ENCODE data around the gene FUT1. TPM values are rescaled to one million over a fixed set of nuclear protein-coding genes. Genes with fewer than 3 reads are reported as not detected.

FUT1 gene
- total and polyA plus RNA-seq, 9 of the 15 experiments (the other 6 are each of a cell fraction or from before 2014, with no cell fraction given) = 2.3 to 18.5 (median 8.8) TPM

- TF ChIP-seq, protein P1, sequence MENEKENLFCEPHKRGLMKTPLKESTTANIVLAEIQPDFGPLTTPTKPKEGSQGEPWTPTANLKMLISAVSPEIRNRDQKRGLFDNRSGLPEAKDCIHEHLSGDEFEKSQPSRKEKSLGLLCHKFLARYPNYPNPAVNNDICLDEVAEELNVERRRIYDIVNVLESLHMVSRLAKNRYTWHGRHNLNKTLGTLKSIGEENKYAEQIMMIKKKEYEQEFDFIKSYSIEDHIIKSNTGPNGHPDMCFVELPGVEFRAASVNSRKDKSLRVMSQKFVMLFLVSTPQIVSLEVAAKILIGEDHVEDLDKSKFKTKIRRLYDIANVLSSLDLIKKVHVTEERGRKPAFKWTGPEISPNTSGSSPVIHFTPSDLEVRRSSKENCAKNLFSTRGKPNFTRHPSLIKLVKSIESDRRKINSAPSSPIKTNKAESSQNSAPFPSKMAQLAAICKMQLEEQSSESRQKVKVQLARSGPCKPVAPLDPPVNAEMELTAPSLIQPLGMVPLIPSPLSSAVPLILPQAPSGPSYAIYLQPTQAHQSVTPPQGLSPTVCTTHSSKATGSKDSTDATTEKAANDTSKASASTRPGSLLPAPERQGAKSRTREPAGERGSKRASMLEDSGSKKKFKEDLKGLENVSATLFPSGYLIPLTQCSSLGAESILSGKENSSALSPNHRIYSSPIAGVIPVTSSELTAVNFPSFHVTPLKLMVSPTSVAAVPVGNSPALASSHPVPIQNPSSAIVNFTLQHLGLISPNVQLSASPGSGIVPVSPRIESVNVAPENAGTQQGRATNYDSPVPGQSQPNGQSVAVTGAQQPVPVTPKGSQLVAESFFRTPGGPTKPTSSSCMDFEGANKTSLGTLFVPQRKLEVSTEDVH (IDR thresholded peaks at IDR 0.05; ENCODE audit: low read depth, partially characterized antibody) = no peak
- no peak for TF ChIP-seq POU5F1 (IDR thresholded peaks at IDR 0.05; ENCODE audit: borderline replicate concordance, low read depth, low read length, partially characterized antibody)
- no peak for TF ChIP-seq ZNF311 (CRISPR knock-in tag; IDR thresholded peaks at IDR 0.05)
- TF ChIP-seq SMAD2 (IDR thresholded peaks at IDR 0.05; ENCODE audit: low read depth, low read length) = no peak
- TF ChIP-seq ZBTB17 (CRISPR knock-in tag; IDR thresholded peaks at IDR 0.05) = no peak
- TF ChIP-seq, protein P2, sequence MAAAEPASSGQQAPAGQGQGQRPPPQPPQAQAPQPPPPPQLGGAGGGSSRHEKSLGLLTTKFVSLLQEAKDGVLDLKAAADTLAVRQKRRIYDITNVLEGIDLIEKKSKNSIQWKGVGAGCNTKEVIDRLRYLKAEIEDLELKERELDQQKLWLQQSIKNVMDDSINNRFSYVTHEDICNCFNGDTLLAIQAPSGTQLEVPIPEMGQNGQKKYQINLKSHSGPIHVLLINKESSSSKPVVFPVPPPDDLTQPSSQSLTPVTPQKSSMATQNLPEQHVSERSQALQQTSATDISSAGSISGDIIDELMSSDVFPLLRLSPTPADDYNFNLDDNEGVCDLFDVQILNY (CRISPR knock-in tag; IDR thresholded peaks at IDR 0.05) = no peak
- TF ChIP-seq PURB (CRISPR knock-in tag; IDR thresholded peaks at IDR 0.05; ENCODE audit: low read depth) = no peak
- no peak for TF ChIP-seq SP1 (CRISPR knock-in tag; IDR thresholded peaks at IDR 0.05)
- TF ChIP-seq, protein P3, sequence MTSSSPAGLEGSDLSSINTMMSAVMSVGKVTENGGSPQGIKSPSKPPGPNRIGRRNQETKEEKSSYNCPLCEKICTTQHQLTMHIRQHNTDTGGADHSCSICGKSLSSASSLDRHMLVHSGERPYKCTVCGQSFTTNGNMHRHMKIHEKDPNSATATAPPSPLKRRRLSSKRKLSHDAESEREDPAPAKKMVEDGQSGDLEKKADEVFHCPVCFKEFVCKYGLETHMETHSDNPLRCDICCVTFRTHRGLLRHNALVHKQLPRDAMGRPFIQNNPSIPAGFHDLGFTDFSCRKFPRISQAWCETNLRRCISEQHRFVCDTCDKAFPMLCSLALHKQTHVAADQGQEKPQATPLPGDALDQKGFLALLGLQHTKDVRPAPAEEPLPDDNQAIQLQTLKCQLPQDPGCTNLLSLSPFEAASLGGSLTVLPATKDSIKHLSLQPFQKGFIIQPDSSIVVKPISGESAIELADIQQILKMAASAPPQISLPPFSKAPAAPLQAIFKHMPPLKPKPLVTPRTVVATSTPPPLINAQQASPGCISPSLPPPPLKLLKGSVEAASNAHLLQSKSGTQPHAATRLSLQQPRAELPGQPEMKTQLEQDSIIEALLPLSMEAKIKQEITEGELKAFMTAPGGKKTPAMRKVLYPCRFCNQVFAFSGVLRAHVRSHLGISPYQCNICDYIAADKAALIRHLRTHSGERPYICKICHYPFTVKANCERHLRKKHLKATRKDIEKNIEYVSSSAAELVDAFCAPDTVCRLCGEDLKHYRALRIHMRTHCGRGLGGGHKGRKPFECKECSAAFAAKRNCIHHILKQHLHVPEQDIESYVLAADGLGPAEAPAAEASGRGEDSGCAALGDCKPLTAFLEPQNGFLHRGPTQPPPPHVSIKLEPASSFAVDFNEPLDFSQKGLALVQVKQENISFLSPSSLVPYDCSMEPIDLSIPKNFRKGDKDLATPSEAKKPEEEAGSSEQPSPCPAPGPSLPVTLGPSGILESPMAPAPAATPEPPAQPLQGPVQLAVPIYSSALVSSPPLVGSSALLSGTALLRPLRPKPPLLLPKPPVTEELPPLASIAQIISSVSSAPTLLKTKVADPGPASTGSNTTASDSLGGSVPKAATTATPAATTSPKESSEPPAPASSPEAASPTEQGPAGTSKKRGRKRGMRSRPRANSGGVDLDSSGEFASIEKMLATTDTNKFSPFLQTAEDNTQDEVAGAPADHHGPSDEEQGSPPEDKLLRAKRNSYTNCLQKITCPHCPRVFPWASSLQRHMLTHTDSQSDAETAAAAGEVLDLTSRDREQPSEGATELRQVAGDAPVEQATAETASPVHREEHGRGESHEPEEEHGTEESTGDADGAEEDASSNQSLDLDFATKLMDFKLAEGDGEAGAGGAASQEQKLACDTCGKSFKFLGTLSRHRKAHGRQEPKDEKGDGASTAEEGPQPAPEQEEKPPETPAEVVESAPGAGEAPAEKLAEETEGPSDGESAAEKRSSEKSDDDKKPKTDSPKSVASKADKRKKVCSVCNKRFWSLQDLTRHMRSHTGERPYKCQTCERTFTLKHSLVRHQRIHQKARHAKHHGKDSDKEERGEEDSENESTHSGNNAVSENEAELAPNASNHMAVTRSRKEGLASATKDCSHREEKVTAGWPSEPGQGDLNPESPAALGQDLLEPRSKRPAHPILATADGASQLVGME (CRISPR knock-in tag; IDR thresholded peaks at IDR 0.05) = no peak
- peak; percentile 46; the same call in 1 of the 2 replicates for TF ChIP-seq ZNF384 (IDR thresholded peaks at IDR 0.05; ENCODE audit: low read depth, low read length)
- TF ChIP-seq HNRNPH1 (optimal IDR thresholded peaks at IDR 0.05; ENCODE audit: low read depth, low read length) = no peak
- TF ChIP-seq ZNF766 (CRISPR knock-in tag; conservative IDR thresholded peaks at IDR 0.05) = no peak
- TF ChIP-seq RBM22 (IDR thresholded peaks at IDR 0.05; ENCODE audit: low read depth, low read length, poor library complexity, severe bottlenecking) = no peak
- TF ChIP-seq ZNF584 (CRISPR knock-in tag; IDR thresholded peaks at IDR 0.05; ENCODE audit: low read depth) = no peak
- no peak for TF ChIP-seq POLR2G (IDR thresholded peaks at IDR 0.05; ENCODE audit: low read depth, low read length)
- TF ChIP-seq SIX5 (IDR thresholded peaks at IDR 0.05; ENCODE audit: borderline replicate concordance in 1 of 2, insufficient read depth in 1 of 2, low read depth in 1 of 2, low read length in 2 of 2) = no peak
- TF ChIP-seq CXXC5 (CRISPR knock-in tag; IDR thresholded peaks at IDR 0.05) = no peak
Measured at GRCh38 chr19:48784527-48784926, 32.1 kb upstream of the FUT1 start (continued).

All from K562 (cell line).